Osteocyte (in vitro differentiated cells): ENCODE measurements around the gene RAC2. TPM values are rescaled to one million over a fixed set of nuclear protein-coding genes. Genes with fewer than 3 reads are reported as not detected.

ENCODE experiments used
- DNase-seq: peaks from one replicate; pipeline ENCODE4 v3.0.0; 2021; ENCODE audit warnings: mixed read lengths; ENCODE audit not compliant: unreplicated experiment; ENCODE audit errors: extremely low spot score
- H3K27ac Mint-ChIP-seq: one replicate; pipeline ENCODE4 v1.8.0; 2021; ENCODE audit warnings: mild to moderate bottlenecking, mixed read lengths; ENCODE audit not compliant: unreplicated experiment
- H3K27me3 Mint-ChIP-seq: one replicate; pipeline ENCODE4 v1.8.0; 2021; ENCODE audit warnings: mixed read lengths; ENCODE audit not compliant: unreplicated experiment
- H3K36me3 Mint-ChIP-seq: one replicate; pipeline ENCODE4 v1.8.0; 2021; ENCODE audit warnings: mixed read lengths; ENCODE audit not compliant: unreplicated experiment
- H3K4me1 Mint-ChIP-seq: one replicate; pipeline ENCODE4 v1.8.0; 2021; ENCODE audit warnings: mixed read lengths; ENCODE audit not compliant: unreplicated experiment
- H3K4me3 Mint-ChIP-seq: one replicate; pipeline ENCODE4 v1.8.0; 2021; ENCODE audit warnings: mild to moderate bottlenecking, moderate library complexity, mixed read lengths; ENCODE audit not compliant: unreplicated experiment
- H3K9me3 Mint-ChIP-seq: one replicate; pipeline ENCODE4 v1.8.0; 2021; ENCODE audit warnings: mixed read lengths; ENCODE audit not compliant: unreplicated experiment
- total RNA-seq: library from RNA; stranded (reverse); gene quantifications from 2 replicates; pipeline ENCODE4 v1.2.1, GENCODE V29; 2021
- TF ChIP-seq, protein P1 (sequence below): fragments of 200-600 bp; sonication (generic); IDR thresholded peaks from 2 replicates; pipeline ENCODE4 v1.5.0; 2021; ENCODE audit warnings: antibody characterized with exemption, mild to moderate bottlenecking, moderate library complexity

The RAC2 gene
- total RNA-seq, 1 donor from 2014 or later, result not detected

DNA sequence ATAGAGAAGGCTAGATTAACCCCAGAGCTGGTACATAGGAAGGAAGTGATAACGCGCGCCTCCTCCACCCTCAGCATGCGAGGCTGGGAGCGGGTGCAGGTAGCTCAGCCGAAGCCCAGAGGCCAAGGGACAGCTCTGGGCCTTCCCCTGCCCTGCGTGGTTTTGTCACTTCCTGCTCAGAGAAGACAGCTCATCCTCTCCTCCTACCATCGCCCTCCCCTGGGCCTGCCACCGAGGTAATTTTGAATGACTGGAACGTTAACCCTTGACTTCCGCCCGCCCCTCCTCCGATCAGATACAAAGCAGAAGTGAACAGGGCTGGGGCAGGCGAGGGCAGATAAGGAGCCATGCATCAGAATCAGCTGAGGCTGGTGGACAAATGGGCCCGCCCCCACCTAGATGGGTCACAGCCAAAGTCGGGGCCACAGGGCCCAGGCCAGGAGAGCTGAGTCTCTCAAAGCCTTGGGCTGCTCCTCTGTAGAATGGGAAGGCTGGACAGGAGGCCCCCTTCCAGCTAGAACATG is 1.6 kb downstream of the RAC2 start:
- peaks cover 7% of the 10 kb centered on the region for H3K27me3 Mint-ChIP-seq
- TF ChIP-seq, protein P1, sequence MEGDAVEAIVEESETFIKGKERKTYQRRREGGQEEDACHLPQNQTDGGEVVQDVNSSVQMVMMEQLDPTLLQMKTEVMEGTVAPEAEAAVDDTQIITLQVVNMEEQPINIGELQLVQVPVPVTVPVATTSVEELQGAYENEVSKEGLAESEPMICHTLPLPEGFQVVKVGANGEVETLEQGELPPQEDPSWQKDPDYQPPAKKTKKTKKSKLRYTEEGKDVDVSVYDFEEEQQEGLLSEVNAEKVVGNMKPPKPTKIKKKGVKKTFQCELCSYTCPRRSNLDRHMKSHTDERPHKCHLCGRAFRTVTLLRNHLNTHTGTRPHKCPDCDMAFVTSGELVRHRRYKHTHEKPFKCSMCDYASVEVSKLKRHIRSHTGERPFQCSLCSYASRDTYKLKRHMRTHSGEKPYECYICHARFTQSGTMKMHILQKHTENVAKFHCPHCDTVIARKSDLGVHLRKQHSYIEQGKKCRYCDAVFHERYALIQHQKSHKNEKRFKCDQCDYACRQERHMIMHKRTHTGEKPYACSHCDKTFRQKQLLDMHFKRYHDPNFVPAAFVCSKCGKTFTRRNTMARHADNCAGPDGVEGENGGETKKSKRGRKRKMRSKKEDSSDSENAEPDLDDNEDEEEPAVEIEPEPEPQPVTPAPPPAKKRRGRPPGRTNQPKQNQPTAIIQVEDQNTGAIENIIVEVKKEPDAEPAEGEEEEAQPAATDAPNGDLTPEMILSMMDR, result no peak
- no peak overlapping the region for H3K27ac Mint-ChIP-seq
- no peaks in the 10 kb centered on the region for H3K36me3 Mint-ChIP-seq
- no peaks in the 10 kb centered on the region for H3K9me3 Mint-ChIP-seq
- no peak for DNase-seq
- H3K4me3 Mint-ChIP-seq, result no peak overlapping the region
- peaks cover 6% of the 10 kb centered on the region for H3K4me1 Mint-ChIP-seq

DNA sequence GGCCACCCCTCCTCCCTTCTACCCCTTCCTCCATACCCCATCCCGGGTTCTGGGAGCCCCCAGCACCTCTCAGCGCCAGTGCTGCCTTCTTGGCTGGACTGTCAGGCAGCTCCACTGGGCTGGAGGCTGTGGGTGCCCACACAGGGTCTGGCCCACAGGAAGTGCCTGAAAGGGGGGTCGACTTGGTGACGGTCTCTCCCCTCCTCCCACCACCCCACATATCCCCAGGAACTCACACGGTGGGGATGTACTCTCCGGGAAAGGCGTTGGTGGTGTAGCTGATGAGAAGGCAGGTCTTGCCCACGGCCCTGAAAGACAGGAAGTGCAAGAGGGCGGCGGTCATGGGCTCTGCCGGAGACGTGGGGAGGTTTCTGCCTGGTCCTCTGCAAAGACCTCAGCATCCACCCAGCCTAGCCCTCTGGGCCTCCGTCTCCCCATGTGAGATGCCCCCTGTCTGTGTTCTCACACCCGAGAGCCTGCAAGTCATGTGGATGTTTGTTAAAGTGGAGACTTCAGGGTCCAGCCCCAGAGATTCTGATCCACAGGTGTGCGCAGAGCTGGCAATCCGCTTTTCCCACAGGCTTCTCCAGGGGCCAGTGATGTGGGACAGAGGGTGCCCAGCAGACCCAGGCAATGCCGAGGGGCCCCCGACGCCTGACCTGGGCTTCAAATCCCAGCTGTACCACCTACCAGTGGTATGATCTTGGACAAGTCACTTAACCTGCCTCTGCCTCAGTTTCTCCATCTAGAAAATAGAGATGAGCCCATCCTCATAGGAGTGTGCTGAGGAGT is 2.5 kb downstream of the RAC2 start:
- Mint-ChIP-seq H3K36me3 (no peaks in the 10 kb centered on the region), H3K4me3 (no peak overlapping the region), H3K4me1 (peaks cover 8% of the 10 kb centered on the region), H3K27me3 (peaks cover 5% of the 10 kb centered on the region), H3K27ac (no peak overlapping the region), H3K9me3 (no peaks in the 10 kb centered on the region)
- TF ChIP-seq, protein P1, result no peak
- DNase-seq, result no peak

DNA sequence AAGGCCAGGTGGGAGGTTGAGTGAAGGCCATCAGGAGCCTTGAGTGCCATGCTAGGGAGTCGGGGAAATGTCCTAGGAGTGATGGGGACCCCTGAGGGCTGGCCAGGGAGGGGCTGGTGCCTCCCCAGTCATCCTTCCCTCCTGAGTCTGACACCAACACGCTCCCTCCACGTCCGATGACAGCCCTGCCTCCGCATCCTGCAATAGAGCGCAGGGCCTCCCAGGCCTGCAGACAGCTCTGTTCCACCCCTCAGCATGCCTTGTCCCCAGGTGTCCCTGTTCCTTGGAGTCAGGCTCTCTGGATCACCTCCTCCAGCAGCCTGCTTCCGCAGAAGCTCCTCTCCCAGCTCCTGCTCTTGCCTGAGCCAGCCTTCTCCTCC is 3.1 kb downstream of the RAC2 start:
- no peak overlapping the region for H3K27ac Mint-ChIP-seq
- TF ChIP-seq, protein P1, result no peak
- no peaks in the 10 kb centered on the region for H3K9me3 Mint-ChIP-seq
- peaks cover 8% of the 10 kb centered on the region for H3K4me1 Mint-ChIP-seq
- H3K36me3 Mint-ChIP-seq, result no peaks in the 10 kb centered on the region
- DNase-seq, result no peak
- peaks cover 5% of the 10 kb centered on the region for H3K27me3 Mint-ChIP-seq
- H3K4me3 Mint-ChIP-seq, result no peak overlapping the region

DNA sequence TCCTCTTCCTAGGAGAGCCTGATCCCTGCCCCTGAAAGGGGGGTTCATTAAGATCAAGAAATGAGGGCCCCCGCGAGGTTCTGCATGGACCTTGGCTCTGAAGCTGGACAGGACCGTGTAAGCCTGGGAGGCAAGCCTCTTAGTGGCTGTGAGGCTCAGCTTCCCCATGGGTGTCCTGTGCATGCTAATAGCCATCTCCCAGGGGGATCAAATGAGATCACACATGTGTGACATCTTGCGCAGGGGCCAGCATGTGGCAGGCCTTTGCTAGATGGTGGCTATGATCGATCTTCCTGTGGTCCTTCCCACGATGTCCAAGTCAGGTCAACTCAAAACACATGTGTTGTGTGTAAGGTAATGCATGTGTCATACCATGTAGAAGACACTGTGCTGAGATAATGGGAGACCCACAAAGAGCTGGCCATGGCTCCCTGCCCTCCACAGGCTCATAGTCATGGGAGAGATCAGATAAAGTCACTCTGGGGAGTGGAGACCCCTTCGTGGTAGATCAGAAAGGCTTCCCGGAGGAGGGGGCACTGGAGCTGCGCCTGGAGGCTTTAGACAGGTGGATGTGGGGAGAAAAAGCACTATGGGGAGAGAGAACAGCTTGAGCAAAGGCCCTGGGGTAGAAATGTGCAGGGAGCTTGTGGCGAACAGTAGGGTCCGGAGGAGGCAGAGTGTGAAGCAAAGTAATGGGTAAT is 3.7 kb downstream of the RAC2 start:
- no peaks in the 10 kb centered on the region for H3K36me3 Mint-ChIP-seq
- no peak overlapping the region for H3K27ac Mint-ChIP-seq
- H3K4me3 Mint-ChIP-seq, result no peak overlapping the region
- DNase-seq, result no peak
- H3K4me1 Mint-ChIP-seq, result peaks cover 8% of the 10 kb centered on the region
- TF ChIP-seq, protein P1, result no peak
- H3K9me3 Mint-ChIP-seq, result no peaks in the 10 kb centered on the region
- peaks cover 7% of the 10 kb centered on the region for H3K27me3 Mint-ChIP-seq
